Activated CD8-positive, alpha-beta memory T cell treated with anti-CD3 and anti-CD28 coated beads for 36 hours (primary cell): Measurements from ENCODE around the gene SLC6A19. TPM values are rescaled to one million over a fixed set of nuclear protein-coding genes. Genes with fewer than 3 reads are reported as not detected.

Experiments used
- CTCF ChIA-PET: fragments of 350-600 bp; sonication (Branson Sonifier 250); formaldehyde crosslinking; loops from one replicate; lab custom pipeline; 2021; ENCODE audit warnings: antibody characterized with exemption; lab: Charles Lee
- POLR2A ChIA-PET: fragments of 350-600 bp; sonication (Branson Sonifier 250); formaldehyde crosslinking; loops from one replicate; lab custom pipeline; 2021; ENCODE audit warnings: antibody characterized with exemption; lab: Charles Lee
- total RNA-seq, 2 experiments: library from RNA; stranded (reverse); gene quantifications; one replicate each; pipeline ENCODE4 v1.2.3, GENCODE V29; 2021

SLC6A19 gene
- total RNA-seq, 2 experiments from 2014 or later: not detected

- ChIA-PET POLR2A (no interaction called here), CTCF (interaction anchor here (0.5 kb wide), 1 partner anchor 480 kb away, joined by 4 read pairs; no protein-coding TSS in a partner anchor)
Measured at GRCh38 chr5:1164696-1165630, 36.4 kb upstream of the SLC6A19 start.

DNA sequence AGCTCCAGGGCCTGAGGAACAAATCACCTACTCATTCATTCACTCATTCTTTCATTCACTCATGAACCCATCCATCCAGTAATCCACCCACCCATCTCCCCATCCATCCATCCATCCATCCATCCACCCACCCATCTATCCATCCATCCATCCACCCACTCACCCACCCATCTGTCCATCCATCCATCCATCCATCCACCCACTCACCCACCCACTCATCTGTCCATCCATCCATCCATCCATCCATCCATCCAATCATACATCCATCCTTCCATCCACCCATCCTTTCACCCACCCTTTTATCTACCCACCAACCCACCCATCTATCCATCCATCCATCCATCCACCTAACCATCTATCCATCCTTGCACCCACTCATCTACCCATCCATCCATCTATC lies 35.5 kb upstream of the SLC6A19 start:
- ChIA-PET CTCF (no interaction called here), POLR2A (no interaction called here)

- ChIA-PET CTCF (interaction anchor here (1.1 kb wide), 1 partner anchor 16 kb away, joined by 3 read pairs; no protein-coding TSS in a partner anchor), POLR2A (no interaction called here)
Measured at GRCh38 chr5:1166370-1166769, 35.0 kb upstream of the SLC6A19 start.

GRCh38 chr5:1167361-1167727 lies 34.1 kb upstream of the SLC6A19 start:
- ChIA-PET POLR2A (no interaction called here), CTCF (interaction anchor here (0.7 to 2.2 kb wide), 5 partner anchors 17 to 477 kb away, joined by 3 to 6 read pairs (median 3); no protein-coding TSS in a partner anchor)

DNA sequence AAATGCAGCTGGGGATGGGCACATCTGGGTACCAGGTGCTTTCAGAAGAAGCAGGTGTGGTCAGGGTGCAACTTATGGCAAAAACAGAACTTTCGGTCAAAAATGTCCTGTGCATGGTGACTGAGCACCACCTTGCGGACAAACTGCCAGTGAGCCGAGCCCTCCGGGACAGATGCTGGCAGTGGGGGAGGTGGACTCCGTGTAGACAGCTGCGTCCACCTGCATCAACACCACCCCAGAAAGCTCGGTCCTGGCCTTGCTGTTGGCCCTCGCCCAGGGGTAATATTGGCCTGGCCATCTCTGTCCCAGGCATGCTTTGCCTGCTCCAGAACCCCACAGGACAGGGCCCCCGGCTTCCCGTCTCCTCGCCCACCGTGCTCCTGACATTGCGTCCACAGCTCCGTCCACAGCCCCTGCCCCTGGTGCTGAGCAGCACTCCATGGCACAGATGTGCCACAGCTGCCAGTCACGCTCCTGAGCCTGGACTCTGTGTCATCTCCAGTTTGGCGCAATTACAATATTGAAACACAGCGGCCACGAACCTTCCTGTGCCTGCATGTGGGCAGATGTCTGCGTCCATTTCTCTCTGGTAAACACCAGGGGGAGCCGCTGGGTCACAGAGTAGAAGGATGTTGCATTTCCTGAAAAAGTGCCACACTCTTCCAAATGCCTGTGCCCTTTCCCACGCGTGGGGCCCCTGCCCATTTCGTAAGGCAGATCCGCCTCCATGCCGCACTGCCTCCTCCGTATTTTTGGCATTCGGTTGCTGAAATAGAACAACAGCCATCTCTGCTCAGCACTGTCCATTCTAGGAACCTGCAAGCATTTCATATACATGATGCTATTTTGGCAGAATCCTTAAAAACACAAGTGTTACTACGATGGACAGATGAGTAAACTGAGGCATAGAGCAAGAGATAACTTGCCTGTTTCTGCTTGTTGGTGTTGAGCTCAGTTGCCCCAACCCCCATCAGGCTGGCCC lies 33.4 kb upstream of the SLC6A19 start:
- ChIA-PET POLR2A (no interaction called here), CTCF (interaction anchor here (0.7 to 2.2 kb wide), 5 partner anchors 17 to 477 kb away, joined by 3 to 6 read pairs (median 3); no protein-coding TSS in a partner anchor)

- POLR2A ChIA-PET: no interaction called here
- CTCF ChIA-PET: interaction anchor here (2.2 kb wide), 1 partner anchor 476 kb away, joined by 6 read pairs; no protein-coding TSS in a partner anchor
Measured at GRCh38 chr5:1168796-1169195, 32.6 kb upstream of the SLC6A19 start.

DNA sequence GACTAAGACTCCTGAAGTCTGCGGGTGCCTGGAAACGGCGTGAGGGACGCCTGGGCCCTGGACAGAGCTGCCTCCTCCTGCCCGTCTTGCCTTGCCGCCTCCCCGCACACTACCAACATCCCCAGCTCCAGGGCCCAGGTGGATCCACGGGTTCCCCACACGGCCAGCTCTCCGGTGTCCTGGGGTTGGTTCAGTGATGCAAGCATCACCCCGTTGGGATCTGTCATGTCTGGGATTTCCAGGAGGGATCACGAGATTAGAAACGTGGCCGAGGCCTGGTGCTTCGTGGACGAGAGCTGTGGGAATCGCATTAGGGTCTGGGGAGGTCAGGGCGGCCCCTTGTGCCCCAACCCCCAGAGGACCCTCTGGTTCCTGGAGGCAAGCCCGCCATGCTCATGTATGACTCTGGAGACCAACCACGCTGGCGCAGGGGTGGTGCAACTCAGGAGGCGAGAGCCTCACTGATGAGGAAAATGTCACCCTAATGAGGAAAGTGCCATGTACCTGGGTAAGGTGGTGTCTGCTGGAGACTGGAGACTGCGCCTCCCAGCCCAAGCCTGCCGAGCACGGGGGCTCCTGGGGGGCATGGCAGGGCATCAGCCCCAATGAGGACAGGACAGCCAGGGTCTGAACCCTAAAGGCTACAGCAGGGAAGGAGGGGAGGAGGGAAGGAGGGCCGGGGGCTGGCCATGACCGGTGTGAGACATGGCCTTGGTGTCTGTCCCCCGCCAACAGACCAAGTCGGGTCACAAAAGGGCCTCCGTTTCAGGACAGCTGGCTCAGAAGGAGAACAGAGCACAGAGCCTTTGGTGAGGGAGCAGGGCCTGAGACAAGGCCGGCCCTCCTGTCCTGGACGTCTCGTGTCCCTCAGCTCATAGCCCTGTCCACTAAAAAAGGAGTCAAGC lies 31.9 kb upstream of the SLC6A19 start:
- POLR2A ChIA-PET: no interaction called here
- CTCF ChIA-PET: interaction anchor here (2.2 kb wide), 1 partner anchor 475 kb away, joined by 6 read pairs; no protein-coding TSS in a partner anchor

GRCh38 chr5:1171340-1171941 lies 30.0 kb upstream of the SLC6A19 start:
- ChIA-PET CTCF (no interaction called here), POLR2A (no interaction called here)

- ChIA-PET POLR2A (no interaction called here), CTCF (interaction anchor here (1.4 kb wide), 1 partner anchor 248 kb away, joined by 3 read pairs; no protein-coding TSS in a partner anchor)
Measured at GRCh38 chr5:1172007-1172581, 29.3 kb upstream of the SLC6A19 start.

- CTCF ChIA-PET: interaction anchor here (0.6 to 1.4 kb wide), 3 partner anchors 249 to 819 kb away, joined by 3 to 7 read pairs (median 3); no protein-coding TSS in a partner anchor
- POLR2A ChIA-PET: no interaction called here
Measured at GRCh38 chr5:1172670-1173404, 28.6 kb upstream of the SLC6A19 start.

DNA sequence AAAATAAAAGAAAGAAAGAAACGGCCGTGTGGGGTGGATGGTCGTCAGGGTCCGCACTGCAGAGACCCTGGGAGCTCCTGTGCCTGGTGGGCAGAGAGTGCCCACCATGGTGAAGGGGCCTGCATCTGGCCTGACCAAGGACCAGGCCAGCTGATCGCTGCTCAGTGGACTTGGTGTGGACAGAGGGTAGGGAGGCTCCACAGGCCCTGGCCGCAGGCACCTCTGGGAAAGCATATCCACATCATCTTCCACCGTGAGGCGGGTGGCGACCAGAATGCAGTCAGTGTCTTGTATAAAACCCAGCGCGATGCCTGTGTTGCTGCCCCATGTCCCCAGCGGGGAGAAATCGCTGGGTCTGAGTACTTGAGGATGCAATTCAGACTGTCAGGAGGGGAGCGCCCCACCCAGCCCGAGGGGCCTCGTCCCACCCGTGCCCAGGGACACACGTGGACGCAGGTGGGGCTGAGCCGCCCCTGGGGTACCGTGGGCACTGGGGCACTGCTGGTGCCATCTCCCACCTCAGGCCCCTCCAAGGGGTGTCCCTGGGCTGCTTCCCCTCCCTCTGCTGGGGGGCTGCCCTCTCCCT lies 27.8 kb upstream of the SLC6A19 start:
- ChIA-PET POLR2A (no interaction called here), CTCF (interaction anchor here (0.6 to 1.8 kb wide), 8 partner anchors 10 to 818 kb away, joined by 3 to 8 read pairs (median 4); no protein-coding TSS in a partner anchor)

DNA sequence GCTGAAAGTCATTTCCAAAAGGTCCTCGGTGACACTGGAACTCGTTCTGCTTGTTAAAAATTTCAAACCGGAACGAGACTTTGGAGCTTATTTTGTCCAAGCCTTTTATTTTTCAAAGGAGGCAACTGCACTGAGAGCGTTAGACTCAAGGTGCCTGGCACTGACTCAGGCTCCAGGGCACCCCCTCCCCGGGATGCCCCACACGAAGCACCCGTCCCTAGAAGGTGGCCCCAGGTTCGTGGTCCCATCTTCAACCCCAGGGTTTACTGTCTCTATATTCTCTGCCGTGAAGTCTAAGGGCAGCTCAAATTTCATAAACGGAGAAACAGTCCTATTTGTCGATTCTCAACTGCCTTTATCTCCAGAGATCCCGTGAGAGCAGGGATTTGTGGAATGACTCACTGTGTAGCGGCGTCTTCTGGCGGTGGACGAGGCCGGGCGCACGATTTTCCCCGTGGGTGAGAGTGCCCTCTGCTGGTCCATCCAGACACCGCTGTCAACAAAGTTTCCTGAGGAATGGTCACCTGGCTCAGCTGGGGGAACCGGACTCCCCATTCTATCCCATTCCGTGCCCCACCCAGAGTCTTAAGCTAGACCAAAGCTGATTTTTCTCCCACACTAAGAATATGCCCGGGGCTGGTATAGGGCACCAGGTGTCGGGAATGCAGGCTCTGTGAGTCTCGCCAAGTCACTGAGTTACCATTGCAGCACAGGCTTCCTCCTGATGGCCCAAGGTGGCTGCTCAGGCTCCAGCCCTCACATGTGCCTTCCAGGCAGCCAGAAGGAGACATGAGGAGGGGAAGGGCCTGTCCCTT lies 27.1 kb upstream of the SLC6A19 start:
- CTCF ChIA-PET: interaction anchor here (1.0 to 1.8 kb wide), 6 partner anchors 9 to 471 kb away, joined by 3 to 8 read pairs (median 4); no protein-coding TSS in a partner anchor
- POLR2A ChIA-PET: no interaction called here

GRCh38 chr5:1175015-1175414 lies 26.4 kb upstream of the SLC6A19 start:
- CTCF ChIA-PET: interaction anchor here (1.0 to 1.8 kb wide), 5 partner anchors 8 to 468 kb away, joined by 3 to 8 read pairs (median 3); no protein-coding TSS in a partner anchor
- POLR2A ChIA-PET: no interaction called here

- CTCF ChIA-PET: no interaction called here
- POLR2A ChIA-PET: no interaction called here
Measured at GRCh38 chr5:1175801-1176472, 25.5 kb upstream of the SLC6A19 start.
